ENCODE data around the gene FTO.
"Not testable (repeated sequence)": the region's sequence is repeated elsewhere in the genome, so short reads cannot be mapped to it uniquely, and the experiment has no call there.

FTO gene

GRCh38 chr16:53689636-53690035, 14.3 kb upstream of the FTO start:
- Histone ChIP-seq H3K4me1 (ENCODE audit: insufficient read depth, low read length) (no peaks in the 10 kb centered on the region), H3K9me3 (ENCODE audit: control insufficient read depth, insufficient read depth, low read length) (no peaks in the 10 kb centered on the region), H3K36me3 (ENCODE audit: insufficient read depth, low read length) (no peaks in the 10 kb centered on the region; the same call in 1 of the 2 replicates), H3K9ac (ENCODE audit: low read depth, low read length) (no peak overlapping the region)

- Histone ChIP-seq H3K9me3 (ENCODE audit: control insufficient read depth, insufficient read depth, low read length) (no peaks in the 10 kb centered on the region), H3K36me3 (ENCODE audit: insufficient read depth, low read length) (no peaks in the 10 kb centered on the region; the same call in 1 of the 2 replicates), H3K4me1 (ENCODE audit: insufficient read depth, low read length) (no peaks in the 10 kb centered on the region), H3K9ac (ENCODE audit: low read depth, low read length) (no peak overlapping the region)
These were observed 13.2 kb upstream of the FTO start for GRCh38 chr16:53690771-53691170.

- no peaks in the 10 kb centered on the region; the same call in 1 of the 2 replicates for H3K9me3 ChIP-seq (ENCODE audit: control insufficient read depth, insufficient read depth, low read length)
- no peaks in the 10 kb centered on the region for H3K4me1 ChIP-seq (ENCODE audit: insufficient read depth, low read length)
- no peak overlapping the region for H3K9ac ChIP-seq (ENCODE audit: low read depth, low read length)
- H3K36me3 ChIP-seq (ENCODE audit: insufficient read depth, low read length): no peaks in the 10 kb centered on the region; the same call in 1 of the 2 replicates
These were observed 11.8 kb upstream of the FTO start for GRCh38 chr16:53692146-53692545.

- H3K9me3 ChIP-seq (ENCODE audit: control insufficient read depth, insufficient read depth, low read length): no peaks in the 10 kb centered on the region; the same call in 1 of the 2 replicates
- H3K4me1 ChIP-seq (ENCODE audit: insufficient read depth, low read length): no peaks in the 10 kb centered on the region
- no peaks in the 10 kb centered on the region; the same call in 1 of the 2 replicates for H3K36me3 ChIP-seq (ENCODE audit: insufficient read depth, low read length)
- H3K9ac ChIP-seq (ENCODE audit: low read depth, low read length): no peak overlapping the region
These were observed 10.6 kb upstream of the FTO start for GRCh38 chr16:53693320-53693719.

GRCh38 chr16:53695070-53695469, 8.9 kb upstream of the FTO start:
- no peaks in the 10 kb centered on the region for H3K4me1 ChIP-seq (ENCODE audit: insufficient read depth, low read length)
- no peaks in the 10 kb centered on the region for H3K36me3 ChIP-seq (ENCODE audit: insufficient read depth, low read length)
- H3K9ac ChIP-seq (ENCODE audit: low read depth, low read length): no peak overlapping the region
- no peaks in the 10 kb centered on the region; the same call in 1 of the 2 replicates for H3K9me3 ChIP-seq (ENCODE audit: control insufficient read depth, insufficient read depth, low read length)

GRCh38 chr16:53698271-53698670, 5.7 kb upstream of the FTO start:
- H3K36me3 ChIP-seq (ENCODE audit: insufficient read depth, low read length); H3K9ac ChIP-seq (ENCODE audit: low read depth, low read length); H3K9me3 ChIP-seq (ENCODE audit: control insufficient read depth, insufficient read depth, low read length); H3K4me1 ChIP-seq (ENCODE audit: insufficient read depth, low read length): not testable (repeated sequence)

- Histone ChIP-seq H3K9me3 (ENCODE audit: control insufficient read depth, insufficient read depth, low read length) (no peaks in the 10 kb centered on the region), H3K9ac (ENCODE audit: low read depth, low read length) (peak overlapping the region; percentile 77; the same call in 1 of the 2 replicates), H3K4me1 (ENCODE audit: insufficient read depth, low read length) (peaks cover 3% of the 10 kb centered on the region; the same call in 1 of the 2 replicates), H3K36me3 (ENCODE audit: insufficient read depth, low read length) (peaks cover 5% of the 10 kb centered on the region; the same call in 1 of the 2 replicates)
These were observed 473 bp downstream of the FTO start for GRCh38 chr16:53704445-53704813.

GRCh38 chr16:53707671-53708070, 3.7 kb downstream of the FTO start:
- peaks cover 3% of the 10 kb centered on the region; the same call in 1 of the 2 replicates for H3K4me1 ChIP-seq (ENCODE audit: insufficient read depth, low read length)
- H3K9me3 ChIP-seq (ENCODE audit: control insufficient read depth, insufficient read depth, low read length): no peaks in the 10 kb centered on the region
- no peak overlapping the region for H3K9ac ChIP-seq (ENCODE audit: low read depth, low read length)
- H3K36me3 ChIP-seq (ENCODE audit: insufficient read depth, low read length): no peaks in the 10 kb centered on the region

GRCh38 chr16:53708490-53708889, 4.5 kb downstream of the FTO start:
- Histone ChIP-seq H3K9me3 (ENCODE audit: control insufficient read depth, insufficient read depth, low read length) (no peaks in the 10 kb centered on the region), H3K9ac (ENCODE audit: low read depth, low read length) (no peak overlapping the region), H3K36me3 (ENCODE audit: insufficient read depth, low read length) (no peaks in the 10 kb centered on the region), H3K4me1 (ENCODE audit: insufficient read depth, low read length) (peaks cover 3% of the 10 kb centered on the region; the same call in 1 of the 2 replicates)

- H3K4me1 ChIP-seq (ENCODE audit: insufficient read depth, low read length): peaks cover 10% of the 10 kb centered on the region; the same call in 1 of the 2 replicates
These were observed 7.4 kb downstream of the FTO start for GRCh38 chr16:53711390-53711789.

GRCh38 chr16:53712065-53712464, 8.1 kb downstream of the FTO start:
- Histone ChIP-seq H3K4me1 (ENCODE audit: insufficient read depth, low read length) (peaks cover 10% of the 10 kb centered on the region; the same call in 1 of the 2 replicates), H3K9ac (ENCODE audit: low read depth, low read length) (no peak overlapping the region), H3K9me3 (ENCODE audit: control insufficient read depth, insufficient read depth, low read length) (no peaks in the 10 kb centered on the region), H3K36me3 (ENCODE audit: insufficient read depth, low read length) (no peaks in the 10 kb centered on the region)

More at GRCh38 chr16:53711390-53711789, 7.4 kb downstream of the FTO start:
- Histone ChIP-seq H3K9ac (ENCODE audit: low read depth, low read length) (no peak overlapping the region), H3K36me3 (ENCODE audit: insufficient read depth, low read length) (no peaks in the 10 kb centered on the region), H3K9me3 (ENCODE audit: control insufficient read depth, insufficient read depth, low read length) (no peaks in the 10 kb centered on the region)

- H3K4me1 ChIP-seq (ENCODE audit: insufficient read depth, low read length): peaks cover 10% of the 10 kb centered on the region; the same call in 1 of the 2 replicates
These were observed 9.6 kb downstream of the FTO start for GRCh38 chr16:53713403-53714204.

GRCh38 chr16:53714205-53715022, 10.5 kb downstream of the FTO start:
- peaks cover 10% of the 10 kb centered on the region; the same call in 1 of the 2 replicates for H3K4me1 ChIP-seq (ENCODE audit: insufficient read depth, low read length)
- H3K9ac ChIP-seq (ENCODE audit: low read depth, low read length): no peak overlapping the region
- no peaks in the 10 kb centered on the region for H3K36me3 ChIP-seq (ENCODE audit: insufficient read depth, low read length)
- no peaks in the 10 kb centered on the region for H3K9me3 ChIP-seq (ENCODE audit: control insufficient read depth, insufficient read depth, low read length)

More at GRCh38 chr16:53713403-53714204, 9.6 kb downstream of the FTO start:
- Histone ChIP-seq H3K36me3 (ENCODE audit: insufficient read depth, low read length) (no peaks in the 10 kb centered on the region), H3K9ac (ENCODE audit: low read depth, low read length) (no peak overlapping the region), H3K9me3 (ENCODE audit: control insufficient read depth, insufficient read depth, low read length) (no peaks in the 10 kb centered on the region)

GRCh38 chr16:53715023-53715384, 11.0 kb downstream of the FTO start:
- Histone ChIP-seq H3K4me1 (ENCODE audit: insufficient read depth, low read length) (peaks cover 10% of the 10 kb centered on the region; the same call in 1 of the 2 replicates), H3K36me3 (ENCODE audit: insufficient read depth, low read length) (no peaks in the 10 kb centered on the region), H3K9ac (ENCODE audit: low read depth, low read length) (no peak overlapping the region), H3K9me3 (ENCODE audit: control insufficient read depth, insufficient read depth, low read length) (no peaks in the 10 kb centered on the region)
